Spleen (tissue), 11 donors: ENCODE data around the gene PCDH15. TPM values are rescaled to one million over a fixed set of nuclear protein-coding genes. Genes with fewer than 3 reads are reported as not detected.
A peak's percentile ranks its signal among the peaks of the same experiment; 100 is the strongest.

ENCODE experiments used
- DNase-seq: peaks from one replicate; pipeline ENCODE4 v3.0.0-alpha.2; 2020
- H3K27ac ChIP-seq, 8 donors: fragments of 200-600 bp; sonication (generic) in 7 of 8; 1 replicate in 4 of 8; 2 replicates in 4 of 8; pipeline versions ENCODE4 v1.5.0 to v1.8.0; 2016 to 2021; ENCODE audit warnings: inconsistent platforms in 4 of 8, mild to moderate bottlenecking in 4 of 8, moderate library complexity in 1 of 8
- H3K27me3 ChIP-seq, 7 donors: fragments of 200-600 bp; sonication (generic) in 6 of 7; replicated peaks in 1 of 7; 1 replicate in 4 of 7; 2 replicates in 3 of 7; pipeline versions ENCODE4 v1.5.0 to v1.8.0; 2016 to 2021; ENCODE audit warnings: inconsistent platforms in 3 of 7, mild to moderate bottlenecking in 1 of 7
- H3K36me3 ChIP-seq, 6 donors: fragments of 200-600 bp; sonication (generic) in 5 of 6; 1 replicate in 4 of 6; 2 replicates in 2 of 6; pipeline versions ENCODE4 v1.5.0 to v1.8.0; 2016 to 2021; ENCODE audit warnings: inconsistent platforms in 2 of 6
- H3K4me1 ChIP-seq, 6 donors: fragments of 200-600 bp; sonication (generic) in 5 of 6; 1 replicate in 3 of 6; 2 replicates in 3 of 6; pipeline versions ENCODE4 v1.5.0 to v1.8.0; 2016 to 2021; ENCODE audit warnings: inconsistent platforms in 3 of 6
- H3K4me3 ChIP-seq, 8 donors: fragments of 200-600 bp; sonication (generic) in 7 of 8; 1 replicate in 4 of 8; 2 replicates in 4 of 8; pipeline versions ENCODE4 v1.5.0 to v1.8.0; 2016 to 2021; ENCODE audit warnings: inconsistent platforms in 4 of 8, mild to moderate bottlenecking in 4 of 8, moderate library complexity in 2 of 8
- H3K9me3 ChIP-seq, 8 donors: fragments of 200-600 bp; sonication (generic) in 7 of 8; 1 replicate in 4 of 8; 2 replicates in 4 of 8; pipeline versions ENCODE4 v1.5.0 to v1.8.0; 2016 to 2021; ENCODE audit warnings: inconsistent platforms in 4 of 8
- POLR2A ChIP-seq, 3 donors: fragments of 450-650 bp; IDR thresholded peaks; one replicate each; pipeline ENCODE4 v1.5.1; 2017; ENCODE audit warnings: antibody characterized with exemption in 3 of 3, mild to moderate bottlenecking in 1 of 3
- POLR2AphosphoS5 ChIP-seq, 3 donors: sonication (generic); formaldehyde crosslinking; IDR thresholded peaks; one replicate each; pipeline ENCODE4 v1.5.1; 2017; ENCODE audit warnings: antibody characterized with exemption in 3 of 3
- WGBS, 5 donors: extraction: QIAGEN DNeasy Blood & Tissue Kit in 3 of 5; methylation state at CpG; one replicate each; pipeline versions ENCODE4 v1.1.5 to v1.1.7; 2013 to 2018; 5-methylcytosine and 5-hydroxymethylcytosine counted together
- intact Hi-C: fragments of 100-400 bp; cut with DNase I; formaldehyde crosslinking; loops from one replicate; pipeline ENCODE4 v1.15.0; 2023; ENCODE audit warnings: low total_unique reads
- polyA plus RNA-seq, 3 donors: library from polyadenylated mRNA; stranded (reverse); fragments of 200-250 nt; gene quantifications; one replicate each; pipeline ENCODE4 v1.2.1, GENCODE V29; 2013
- total RNA-seq, 7 donors: library from RNA; depleted of rRNA in 3 of 7; stranded (reverse); fragments of >200 nt in 3 of 7; fragmentation: NEBNext Ultra II Directional in 4 of 7; extraction: Animal tissue kit (Norgen Biotek cat#: 25700) in 4 of 7; gene quantifications; one replicate each; pipeline versions ENCODE4 v1.1.0 to v1.2.1, GENCODE V29; 2016 to 2021
- TF ChIP-seq, protein P1 (sequence below), 11 experiments: fragments of 200-600 bp in 7 of 11; fragments of 450-650 bp in 4 of 11; sonication (generic) in 4 of 11; IDR thresholded peaks in 8 of 11; conservative IDR thresholded peaks in 3 of 11; 1 replicate in 7 of 11; 2 replicates in 4 of 11; pipeline versions ENCODE4 v1.4.0 to v1.8.0; 2016 to 2021; ENCODE audit warnings: antibody characterized with exemption in 11 of 11, inconsistent platforms in 4 of 11, mild to moderate bottlenecking in 1 of 11
- donor health status: healthy with polysubstance abuse.
- donor health status: DM: no; HTN: no; CAD: no; lungs with moderate emphysema.
- donor health status: DM: no; HTN: no; CAD: no.
- donor health status: Bipolar disorder and iron deficiency.
- donor health status: healthy.
- donor health status: DM: no; HTN: no; CAD: no.
- donor health status: DM: yes; HTN: yes; CAD: no.

Gene PCDH15
- total and polyA plus RNA-seq, 10 donors: 0.24 to 2.1 (median 0.83) TPM

DNA sequence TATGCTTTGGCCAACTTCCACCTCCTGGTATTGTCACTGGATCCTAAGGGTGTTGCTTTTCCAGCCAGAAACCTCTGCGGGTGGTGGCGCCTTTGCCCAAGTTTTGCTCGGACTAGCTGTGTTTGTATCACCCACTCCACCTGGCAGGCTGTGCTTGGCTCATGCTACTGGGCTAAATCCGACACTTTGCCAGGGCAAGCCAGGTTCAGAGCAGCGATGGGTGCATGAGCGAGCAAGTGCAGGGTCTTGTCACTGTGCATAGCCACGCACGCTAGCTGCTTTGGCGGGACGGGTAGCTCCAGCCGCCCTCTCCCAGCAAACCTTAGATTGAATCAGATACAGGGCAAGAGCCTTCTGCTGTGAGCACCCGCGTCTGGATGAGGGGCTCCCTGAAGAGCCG, 737.5 kb downstream of the PCDH15 start:
- WGBS, 5 donors: 91 to 93% (median 92%) methylated on average over 14 of the region's 14 CpGs
- peak; percentile 67 for DNase-seq
- Histone ChIP-seq H3K9me3 (peaks cover 0 to 7% (median 0%) of the 10 kb centered on the region in 8 donors), H3K36me3 (no peaks in the 10 kb centered on the region), H3K27me3 (no peaks in the 10 kb centered on the region), H3K4me1 (no peaks in the 10 kb centered on the region), H3K27ac (no peak overlapping the region), H3K4me3 (no peak overlapping the region)
- intact Hi-C loops: no loop called here
- TF ChIP-seq POLR2A (IDR thresholded peaks at IDR 0.05) (no peak), POLR2AphosphoS5 (IDR thresholded peaks at IDR 0.05) (no peak)
- TF ChIP-seq, protein P1, sequence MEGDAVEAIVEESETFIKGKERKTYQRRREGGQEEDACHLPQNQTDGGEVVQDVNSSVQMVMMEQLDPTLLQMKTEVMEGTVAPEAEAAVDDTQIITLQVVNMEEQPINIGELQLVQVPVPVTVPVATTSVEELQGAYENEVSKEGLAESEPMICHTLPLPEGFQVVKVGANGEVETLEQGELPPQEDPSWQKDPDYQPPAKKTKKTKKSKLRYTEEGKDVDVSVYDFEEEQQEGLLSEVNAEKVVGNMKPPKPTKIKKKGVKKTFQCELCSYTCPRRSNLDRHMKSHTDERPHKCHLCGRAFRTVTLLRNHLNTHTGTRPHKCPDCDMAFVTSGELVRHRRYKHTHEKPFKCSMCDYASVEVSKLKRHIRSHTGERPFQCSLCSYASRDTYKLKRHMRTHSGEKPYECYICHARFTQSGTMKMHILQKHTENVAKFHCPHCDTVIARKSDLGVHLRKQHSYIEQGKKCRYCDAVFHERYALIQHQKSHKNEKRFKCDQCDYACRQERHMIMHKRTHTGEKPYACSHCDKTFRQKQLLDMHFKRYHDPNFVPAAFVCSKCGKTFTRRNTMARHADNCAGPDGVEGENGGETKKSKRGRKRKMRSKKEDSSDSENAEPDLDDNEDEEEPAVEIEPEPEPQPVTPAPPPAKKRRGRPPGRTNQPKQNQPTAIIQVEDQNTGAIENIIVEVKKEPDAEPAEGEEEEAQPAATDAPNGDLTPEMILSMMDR (IDR thresholded peaks at IDR 0.05 in 8 of 11, conservative IDR thresholded peaks at IDR 0.05 in 3 of 11): no peak

GRCh38 chr10:54060572-54060971, 740.5 kb downstream of the PCDH15 start:
- intact Hi-C loops: no loop called here
- Histone ChIP-seq H3K27me3 (no peaks in the 10 kb centered on the region), H3K4me3 (no peak overlapping the region), H3K4me1 (no peaks in the 10 kb centered on the region), H3K36me3 (no peaks in the 10 kb centered on the region), H3K9me3 (peaks cover 0 to 27% (median 13%) of the 10 kb centered on the region in 8 donors), H3K27ac (no peak overlapping the region)
- WGBS, 5 donors: 84 to 94% (median 89%) methylated on average over 5 of the region's 5 CpGs
- no peak for DNase-seq
- no peak for TF ChIP-seq POLR2A (IDR thresholded peaks at IDR 0.05)
- TF ChIP-seq, protein P1 (IDR thresholded peaks at IDR 0.05 in 8 of 11, conservative IDR thresholded peaks at IDR 0.05 in 3 of 11): no peak
- TF ChIP-seq POLR2AphosphoS5 (IDR thresholded peaks at IDR 0.05): no peak

DNA sequence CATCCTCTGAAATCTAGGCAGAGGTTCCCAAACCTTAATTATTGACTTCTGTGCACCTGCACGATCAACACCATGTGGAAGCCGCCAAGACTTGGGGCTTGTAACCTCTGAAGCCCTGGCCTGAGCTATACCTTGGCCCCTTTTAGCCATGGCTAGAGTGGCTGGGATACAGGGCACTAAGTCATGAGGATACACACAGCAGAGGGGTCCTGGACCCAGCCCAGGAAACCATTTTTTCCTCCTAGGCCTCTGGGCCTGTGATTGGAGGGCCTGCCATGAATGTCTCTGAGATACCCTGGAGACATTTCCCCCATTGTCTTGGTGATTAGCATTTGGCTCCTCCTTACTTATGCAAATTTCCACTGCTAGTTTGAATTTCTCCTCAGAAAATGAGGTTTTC, 743.7 kb downstream of the PCDH15 start:
- 47 to 100% (median 90%) methylated on average over 2 of the region's 2 CpGs for WGBS, 5 donors
- DNase-seq: no peak
- no peak overlapping the region for H3K4me3 ChIP-seq
- no peaks in the 10 kb centered on the region for H3K4me1 ChIP-seq
- intact Hi-C loops: no loop called here
- TF ChIP-seq, protein P1 (IDR thresholded peaks at IDR 0.05 in 8 of 11, conservative IDR thresholded peaks at IDR 0.05 in 3 of 11): no peak
- TF ChIP-seq POLR2AphosphoS5 (IDR thresholded peaks at IDR 0.05) (no peak), POLR2A (IDR thresholded peaks at IDR 0.05) (no peak)
- H3K36me3 ChIP-seq: no peaks in the 10 kb centered on the region
- no peaks in the 10 kb centered on the region for H3K27me3 ChIP-seq
- peaks cover 0 to 21% (median 10%) of the 10 kb centered on the region in 8 donors for H3K9me3 ChIP-seq
- H3K27ac ChIP-seq: no peak overlapping the region

DNA sequence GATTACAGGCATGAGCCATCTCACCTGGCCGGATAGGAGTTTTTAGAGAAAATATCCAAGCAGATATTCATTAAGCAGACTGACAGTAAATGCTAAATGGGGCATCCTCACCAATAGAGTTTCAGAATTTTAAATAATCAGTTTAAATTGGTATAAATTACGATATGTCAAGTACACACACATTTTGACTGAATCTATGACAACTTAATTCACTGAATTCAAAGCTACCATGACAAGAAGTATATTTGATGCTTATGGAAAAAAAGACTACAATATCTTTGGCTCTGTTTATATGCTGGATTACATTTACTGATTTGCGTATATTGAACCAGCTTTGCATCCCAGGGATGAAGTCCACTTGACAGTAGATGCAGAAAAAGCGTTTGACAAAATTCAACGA, 774.7 kb downstream of the PCDH15 start:
- Histone ChIP-seq H3K36me3 (no peaks in the 10 kb centered on the region), H3K27me3 (no peaks in the 10 kb centered on the region), H3K27ac (no peak overlapping the region), H3K4me1 (no peaks in the 10 kb centered on the region), H3K4me3 (no peak overlapping the region), H3K9me3 (peaks cover 0 to 8% (median 0%) of the 10 kb centered on the region in 8 donors)
- WGBS, 5 donors: 84 to 92% (median 86%) methylated on average over 5 of the region's 5 CpGs
- DNase-seq: no peak
- TF ChIP-seq, protein P1 (IDR thresholded peaks at IDR 0.05 in 8 of 11, conservative IDR thresholded peaks at IDR 0.05 in 3 of 11): no peak
- TF ChIP-seq POLR2AphosphoS5 (IDR thresholded peaks at IDR 0.05): no peak
- TF ChIP-seq POLR2A (IDR thresholded peaks at IDR 0.05): no peak
- intact Hi-C loops: no loop called here
